ENCODE data around the gene TP53RK.

TP53RK gene

GRCh38 chr20:46701057-46701456 is 11.8 kb upstream of the TP53RK start:
- no peak overlapping the region for H3K4me3 ChIP-seq (ENCODE audit: low read depth, low read length)
- TF ChIP-seq, protein P1, sequence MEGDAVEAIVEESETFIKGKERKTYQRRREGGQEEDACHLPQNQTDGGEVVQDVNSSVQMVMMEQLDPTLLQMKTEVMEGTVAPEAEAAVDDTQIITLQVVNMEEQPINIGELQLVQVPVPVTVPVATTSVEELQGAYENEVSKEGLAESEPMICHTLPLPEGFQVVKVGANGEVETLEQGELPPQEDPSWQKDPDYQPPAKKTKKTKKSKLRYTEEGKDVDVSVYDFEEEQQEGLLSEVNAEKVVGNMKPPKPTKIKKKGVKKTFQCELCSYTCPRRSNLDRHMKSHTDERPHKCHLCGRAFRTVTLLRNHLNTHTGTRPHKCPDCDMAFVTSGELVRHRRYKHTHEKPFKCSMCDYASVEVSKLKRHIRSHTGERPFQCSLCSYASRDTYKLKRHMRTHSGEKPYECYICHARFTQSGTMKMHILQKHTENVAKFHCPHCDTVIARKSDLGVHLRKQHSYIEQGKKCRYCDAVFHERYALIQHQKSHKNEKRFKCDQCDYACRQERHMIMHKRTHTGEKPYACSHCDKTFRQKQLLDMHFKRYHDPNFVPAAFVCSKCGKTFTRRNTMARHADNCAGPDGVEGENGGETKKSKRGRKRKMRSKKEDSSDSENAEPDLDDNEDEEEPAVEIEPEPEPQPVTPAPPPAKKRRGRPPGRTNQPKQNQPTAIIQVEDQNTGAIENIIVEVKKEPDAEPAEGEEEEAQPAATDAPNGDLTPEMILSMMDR (IDR thresholded peaks at IDR 0.05; ENCODE audit: low read depth, low read length): no peak

DNA sequence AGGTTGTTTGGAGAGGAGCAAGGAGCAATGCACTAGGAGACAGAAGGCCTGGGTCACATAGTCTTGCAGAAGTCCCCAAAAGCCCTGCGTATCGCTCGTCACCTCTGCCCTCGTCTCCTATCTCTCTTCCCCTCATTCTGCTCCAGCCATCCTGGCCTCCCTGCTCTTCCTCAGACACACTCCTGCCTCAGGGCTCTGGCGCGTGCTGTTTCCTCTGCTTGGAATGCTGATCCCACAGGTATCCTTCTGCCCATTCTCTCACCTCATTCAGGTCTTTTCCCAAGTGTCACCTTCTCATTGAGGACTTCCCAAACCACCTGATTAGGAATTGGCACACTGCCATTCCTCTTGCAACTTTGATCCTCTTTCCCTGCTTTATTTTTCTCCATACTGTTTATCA is 11.2 kb upstream of the TP53RK start:
- TF ChIP-seq, protein P1 (IDR thresholded peaks at IDR 0.05; ENCODE audit: low read depth, low read length): no peak
- no peak overlapping the region for H3K4me3 ChIP-seq (ENCODE audit: low read depth, low read length)

DNA sequence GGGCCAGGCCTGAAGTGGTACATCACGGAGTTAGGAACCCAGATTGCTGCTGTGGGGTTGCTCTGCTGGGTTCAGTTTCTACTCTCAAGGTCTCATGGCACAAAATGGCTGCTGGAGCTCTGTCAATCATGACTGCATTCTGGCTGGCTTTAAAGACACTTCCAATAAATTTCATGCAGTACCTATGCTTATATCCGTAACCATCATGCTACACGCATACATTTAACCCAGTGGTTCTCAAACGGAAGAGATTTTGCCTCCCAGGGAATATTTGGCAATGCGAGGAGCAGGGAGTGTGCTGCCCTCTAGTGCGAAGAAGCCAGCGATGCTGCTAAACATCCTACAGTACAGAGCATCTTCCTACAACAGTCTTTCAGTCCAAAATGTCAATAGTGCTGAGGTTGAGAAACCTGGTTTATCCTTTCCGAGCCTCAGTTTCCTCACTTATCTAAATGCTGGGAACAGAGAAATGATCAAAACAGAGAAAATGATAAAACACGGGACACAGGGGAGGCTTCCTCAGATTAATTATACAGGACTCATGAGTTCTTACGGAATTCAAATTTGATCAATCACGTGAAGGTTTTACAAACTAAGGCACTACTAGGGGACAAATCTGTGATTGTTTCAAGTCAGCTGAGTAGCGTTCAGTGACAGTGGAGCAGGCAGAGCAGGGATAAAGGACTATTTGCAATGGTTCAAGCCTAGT is 10.6 kb upstream of the TP53RK start:
- TF ChIP-seq, protein P1 (IDR thresholded peaks at IDR 0.05; ENCODE audit: low read depth, low read length): peak; percentile 59
- no peak overlapping the region for H3K4me3 ChIP-seq (ENCODE audit: low read depth, low read length)

DNA sequence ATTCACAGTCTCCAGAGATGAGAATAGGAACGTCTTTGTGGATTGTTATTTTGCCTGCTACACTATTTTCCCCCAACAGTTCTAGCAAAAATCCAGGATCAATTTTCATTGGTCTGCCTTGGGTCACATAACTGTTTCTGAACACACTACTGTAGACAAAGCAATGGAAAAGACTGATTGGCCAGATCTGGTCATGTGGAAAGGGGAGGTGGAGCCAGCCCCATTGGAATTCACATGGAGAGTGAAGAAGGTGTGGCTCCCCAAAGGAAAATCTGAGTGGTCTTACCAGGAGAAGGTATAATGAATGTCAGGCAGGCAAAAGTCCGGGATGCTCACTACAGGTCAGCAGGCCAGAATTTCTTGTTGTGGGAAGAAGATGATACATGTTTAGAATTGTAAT is 9.5 kb upstream of the TP53RK start:
- TF ChIP-seq, protein P1 (IDR thresholded peaks at IDR 0.05; ENCODE audit: low read depth, low read length): no peak
- H3K4me3 ChIP-seq (ENCODE audit: low read depth, low read length): no peak overlapping the region

GRCh38 chr20:46696791-46697279 is 7.6 kb upstream of the TP53RK start:
- H3K4me3 ChIP-seq (ENCODE audit: low read depth, low read length): no peak overlapping the region
- TF ChIP-seq, protein P1 (IDR thresholded peaks at IDR 0.05; ENCODE audit: low read depth, low read length): no peak

GRCh38 chr20:46695892-46696291 is 6.6 kb upstream of the TP53RK start:
- TF ChIP-seq, protein P1 (IDR thresholded peaks at IDR 0.05; ENCODE audit: low read depth, low read length): no peak
- H3K4me3 ChIP-seq (ENCODE audit: low read depth, low read length): no peak overlapping the region

DNA sequence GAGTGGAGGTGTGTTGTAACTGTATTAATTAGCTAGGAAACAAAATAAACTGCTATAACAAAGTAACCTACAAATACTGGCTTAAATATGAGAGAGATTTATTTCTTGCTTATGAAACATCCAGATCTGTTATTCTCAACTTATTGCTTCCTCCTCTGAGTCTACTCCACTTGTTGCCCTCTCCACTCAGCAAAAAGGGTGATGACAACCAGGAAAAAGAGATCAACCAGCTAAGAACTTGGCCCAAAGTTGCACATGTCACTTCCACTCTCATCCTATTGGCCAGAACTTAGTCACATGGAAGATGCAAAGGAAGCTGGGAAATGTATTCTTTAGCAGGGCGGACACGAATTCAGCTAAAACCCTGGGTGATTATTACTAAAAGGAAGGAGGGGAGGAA is 5.2 kb upstream of the TP53RK start:
- TF ChIP-seq, protein P1 (IDR thresholded peaks at IDR 0.05; ENCODE audit: low read depth, low read length): no peak
- H3K4me3 ChIP-seq (ENCODE audit: low read depth, low read length): no peak overlapping the region
